H1 (cell line): ENCODE results near the gene FAM241B. TPM values are rescaled to one million over a fixed set of nuclear protein-coding genes. Genes with fewer than 3 reads are reported as not detected.

Experiments
- BCL11A ChIP-seq, 2 experiments: IDR thresholded peaks; one replicate each; pipeline ENCODE4 v1.6.1; 2011; ENCODE audit warnings: low read depth in 2 of 2, low read length in 2 of 2, mild to moderate bottlenecking in 2 of 2
- polyA plus RNA-seq, 7 experiments: library from polyadenylated mRNA; depleted of rRNA in 3 of 7; stranded (reverse) in 5 of 7; unstranded in 2 of 7; fragments of >200 nt in 5 of 7; fragments of 200-250 nt in 2 of 7; gene quantifications; 1 replicate in 5 of 7; 2 replicates in 1 of 7; 4 replicates in 1 of 7; pipeline versions ENCODE4 v1.2.1 to v1.2.3, GENCODE V29; 2011 to 2013; ENCODE audit warnings: missing spikeins in 2 of 7, mixed read lengths in 2 of 7
- total RNA-seq: library from RNA; stranded (reverse); fragmentation: NEBNext Ultra II Directional; extraction: Animal tissue kit (Norgen Biotek cat#: 25700); gene quantifications from 2 replicates; pipeline ENCODE4 v1.2.1, GENCODE V29; 2021
- TF ChIP-seq, protein P1 (sequence below): fragments of 300-600 bp; sonication (generic); IDR thresholded peaks from 2 replicates; pipeline ENCODE4 v1.7.1; 2012; ENCODE audit warnings: low read length, moderate library complexity, mild to moderate bottlenecking, inconsistent platforms; ENCODE audit not compliant: insufficient replicate concordance

FAM241B gene
- total and polyA plus RNA-seq, 2 of the 8 experiments (the other 6 are each of a cell fraction or from before 2014, with no cell fraction given) = 19.3 to 30.1 TPM

DNA sequence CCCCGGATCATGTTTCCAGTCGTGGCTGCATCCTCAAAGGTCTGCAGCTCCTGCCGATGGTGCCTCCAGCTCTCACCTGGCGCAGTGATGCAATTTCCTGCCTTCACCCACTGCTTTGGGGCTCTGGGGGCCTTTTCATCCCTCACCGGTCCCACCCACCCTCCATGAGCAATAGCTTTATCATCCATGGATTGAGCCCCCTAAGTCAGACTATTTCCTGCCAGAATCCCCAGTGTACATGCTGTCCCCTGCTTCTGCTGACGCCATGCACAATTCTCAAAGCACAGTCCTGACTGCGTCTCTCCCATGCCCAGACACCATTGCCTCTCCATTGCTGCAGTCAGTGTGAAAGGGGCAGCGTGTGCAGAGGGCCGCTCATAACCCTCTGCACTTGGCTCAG is 49.7 kb downstream of the FAM241B start (continued):
- TF ChIP-seq, protein P1, sequence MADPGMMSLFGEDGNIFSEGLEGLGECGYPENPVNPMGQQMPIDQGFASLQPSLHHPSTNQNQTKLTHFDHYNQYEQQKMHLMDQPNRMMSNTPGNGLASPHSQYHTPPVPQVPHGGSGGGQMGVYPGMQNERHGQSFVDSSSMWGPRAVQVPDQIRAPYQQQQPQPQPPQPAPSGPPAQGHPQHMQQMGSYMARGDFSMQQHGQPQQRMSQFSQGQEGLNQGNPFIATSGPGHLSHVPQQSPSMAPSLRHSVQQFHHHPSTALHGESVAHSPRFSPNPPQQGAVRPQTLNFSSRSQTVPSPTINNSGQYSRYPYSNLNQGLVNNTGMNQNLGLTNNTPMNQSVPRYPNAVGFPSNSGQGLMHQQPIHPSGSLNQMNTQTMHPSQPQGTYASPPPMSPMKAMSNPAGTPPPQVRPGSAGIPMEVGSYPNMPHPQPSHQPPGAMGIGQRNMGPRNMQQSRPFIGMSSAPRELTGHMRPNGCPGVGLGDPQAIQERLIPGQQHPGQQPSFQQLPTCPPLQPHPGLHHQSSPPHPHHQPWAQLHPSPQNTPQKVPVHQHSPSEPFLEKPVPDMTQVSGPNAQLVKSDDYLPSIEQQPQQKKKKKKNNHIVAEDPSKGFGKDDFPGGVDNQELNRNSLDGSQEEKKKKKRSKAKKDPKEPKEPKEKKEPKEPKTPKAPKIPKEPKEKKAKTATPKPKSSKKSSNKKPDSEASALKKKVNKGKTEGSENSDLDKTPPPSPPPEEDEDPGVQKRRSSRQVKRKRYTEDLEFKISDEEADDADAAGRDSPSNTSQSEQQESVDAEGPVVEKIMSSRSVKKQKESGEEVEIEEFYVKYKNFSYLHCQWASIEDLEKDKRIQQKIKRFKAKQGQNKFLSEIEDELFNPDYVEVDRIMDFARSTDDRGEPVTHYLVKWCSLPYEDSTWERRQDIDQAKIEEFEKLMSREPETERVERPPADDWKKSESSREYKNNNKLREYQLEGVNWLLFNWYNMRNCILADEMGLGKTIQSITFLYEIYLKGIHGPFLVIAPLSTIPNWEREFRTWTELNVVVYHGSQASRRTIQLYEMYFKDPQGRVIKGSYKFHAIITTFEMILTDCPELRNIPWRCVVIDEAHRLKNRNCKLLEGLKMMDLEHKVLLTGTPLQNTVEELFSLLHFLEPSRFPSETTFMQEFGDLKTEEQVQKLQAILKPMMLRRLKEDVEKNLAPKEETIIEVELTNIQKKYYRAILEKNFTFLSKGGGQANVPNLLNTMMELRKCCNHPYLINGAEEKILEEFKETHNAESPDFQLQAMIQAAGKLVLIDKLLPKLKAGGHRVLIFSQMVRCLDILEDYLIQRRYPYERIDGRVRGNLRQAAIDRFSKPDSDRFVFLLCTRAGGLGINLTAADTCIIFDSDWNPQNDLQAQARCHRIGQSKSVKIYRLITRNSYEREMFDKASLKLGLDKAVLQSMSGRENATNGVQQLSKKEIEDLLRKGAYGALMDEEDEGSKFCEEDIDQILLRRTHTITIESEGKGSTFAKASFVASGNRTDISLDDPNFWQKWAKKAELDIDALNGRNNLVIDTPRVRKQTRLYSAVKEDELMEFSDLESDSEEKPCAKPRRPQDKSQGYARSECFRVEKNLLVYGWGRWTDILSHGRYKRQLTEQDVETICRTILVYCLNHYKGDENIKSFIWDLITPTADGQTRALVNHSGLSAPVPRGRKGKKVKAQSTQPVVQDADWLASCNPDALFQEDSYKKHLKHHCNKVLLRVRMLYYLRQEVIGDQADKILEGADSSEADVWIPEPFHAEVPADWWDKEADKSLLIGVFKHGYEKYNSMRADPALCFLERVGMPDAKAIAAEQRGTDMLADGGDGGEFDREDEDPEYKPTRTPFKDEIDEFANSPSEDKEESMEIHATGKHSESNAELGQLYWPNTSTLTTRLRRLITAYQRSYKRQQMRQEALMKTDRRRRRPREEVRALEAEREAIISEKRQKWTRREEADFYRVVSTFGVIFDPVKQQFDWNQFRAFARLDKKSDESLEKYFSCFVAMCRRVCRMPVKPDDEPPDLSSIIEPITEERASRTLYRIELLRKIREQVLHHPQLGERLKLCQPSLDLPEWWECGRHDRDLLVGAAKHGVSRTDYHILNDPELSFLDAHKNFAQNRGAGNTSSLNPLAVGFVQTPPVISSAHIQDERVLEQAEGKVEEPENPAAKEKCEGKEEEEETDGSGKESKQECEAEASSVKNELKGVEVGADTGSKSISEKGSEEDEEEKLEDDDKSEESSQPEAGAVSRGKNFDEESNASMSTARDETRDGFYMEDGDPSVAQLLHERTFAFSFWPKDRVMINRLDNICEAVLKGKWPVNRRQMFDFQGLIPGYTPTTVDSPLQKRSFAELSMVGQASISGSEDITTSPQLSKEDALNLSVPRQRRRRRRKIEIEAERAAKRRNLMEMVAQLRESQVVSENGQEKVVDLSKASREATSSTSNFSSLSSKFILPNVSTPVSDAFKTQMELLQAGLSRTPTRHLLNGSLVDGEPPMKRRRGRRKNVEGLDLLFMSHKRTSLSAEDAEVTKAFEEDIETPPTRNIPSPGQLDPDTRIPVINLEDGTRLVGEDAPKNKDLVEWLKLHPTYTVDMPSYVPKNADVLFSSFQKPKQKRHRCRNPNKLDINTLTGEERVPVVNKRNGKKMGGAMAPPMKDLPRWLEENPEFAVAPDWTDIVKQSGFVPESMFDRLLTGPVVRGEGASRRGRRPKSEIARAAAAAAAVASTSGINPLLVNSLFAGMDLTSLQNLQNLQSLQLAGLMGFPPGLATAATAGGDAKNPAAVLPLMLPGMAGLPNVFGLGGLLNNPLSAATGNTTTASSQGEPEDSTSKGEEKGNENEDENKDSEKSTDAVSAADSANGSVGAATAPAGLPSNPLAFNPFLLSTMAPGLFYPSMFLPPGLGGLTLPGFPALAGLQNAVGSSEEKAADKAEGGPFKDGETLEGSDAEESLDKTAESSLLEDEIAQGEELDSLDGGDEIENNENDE = no peak
- TF ChIP-seq BCL11A (IDR thresholded peaks at IDR 0.05; ENCODE audit: low read depth in 2 of 2, low read length in 2 of 2) = no peak
